GM19467 (cell line): ENCODE measurements around the gene MVB12B.
"Not testable (repeated sequence)": the region's sequence is repeated elsewhere in the genome, so short reads cannot be mapped to it uniquely, and the experiment has no call there.

Experiments
- ATAC-seq: cut with Tn5 transposase; IDR thresholded peaks from one replicate; pipeline ENCODE4 v1.9.1; 2021; ENCODE audit warnings: mild to moderate bottlenecking, moderate library complexity; ENCODE audit not compliant: unreplicated experiment

The MVB12B gene

DNA sequence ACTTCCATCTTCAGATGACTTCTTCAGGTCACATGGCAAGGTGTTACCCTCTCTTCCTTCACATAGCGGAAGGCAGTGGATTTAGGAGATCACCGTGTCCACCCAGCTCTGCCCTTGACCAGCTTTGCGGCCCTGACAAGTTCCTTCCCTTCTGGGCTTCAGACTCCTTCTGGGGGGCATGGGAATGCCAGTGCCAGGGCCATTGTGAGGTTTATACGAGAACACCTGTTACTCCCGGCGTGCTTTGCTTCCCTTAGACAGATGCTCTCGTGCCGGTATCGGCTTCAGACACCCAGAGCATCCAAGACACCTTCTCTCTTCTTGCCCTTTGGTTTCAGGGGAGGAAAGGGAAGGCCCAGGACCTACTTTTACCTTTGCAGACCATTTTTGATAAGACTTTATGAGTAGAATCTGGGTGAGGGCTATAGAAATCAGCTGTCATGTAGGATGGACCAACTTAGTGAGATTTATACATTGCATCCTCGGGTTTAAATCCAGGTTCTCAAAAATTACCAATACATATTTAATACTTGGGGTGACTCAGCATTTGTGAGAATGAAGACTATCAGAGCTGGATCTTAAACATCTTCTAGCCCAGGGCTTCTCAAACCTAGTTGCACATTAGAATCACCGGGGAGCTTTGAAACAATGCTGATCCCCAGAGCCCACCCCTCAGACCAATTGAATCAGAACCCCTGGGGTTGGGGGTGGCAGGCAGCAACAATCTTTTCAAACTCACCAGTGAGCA is 138.2 kb downstream of the MVB12B start:
- no peak for ATAC-seq

GRCh38 chr9:126465977-126466376 is 139.3 kb downstream of the MVB12B start:
- no peak for ATAC-seq

DNA sequence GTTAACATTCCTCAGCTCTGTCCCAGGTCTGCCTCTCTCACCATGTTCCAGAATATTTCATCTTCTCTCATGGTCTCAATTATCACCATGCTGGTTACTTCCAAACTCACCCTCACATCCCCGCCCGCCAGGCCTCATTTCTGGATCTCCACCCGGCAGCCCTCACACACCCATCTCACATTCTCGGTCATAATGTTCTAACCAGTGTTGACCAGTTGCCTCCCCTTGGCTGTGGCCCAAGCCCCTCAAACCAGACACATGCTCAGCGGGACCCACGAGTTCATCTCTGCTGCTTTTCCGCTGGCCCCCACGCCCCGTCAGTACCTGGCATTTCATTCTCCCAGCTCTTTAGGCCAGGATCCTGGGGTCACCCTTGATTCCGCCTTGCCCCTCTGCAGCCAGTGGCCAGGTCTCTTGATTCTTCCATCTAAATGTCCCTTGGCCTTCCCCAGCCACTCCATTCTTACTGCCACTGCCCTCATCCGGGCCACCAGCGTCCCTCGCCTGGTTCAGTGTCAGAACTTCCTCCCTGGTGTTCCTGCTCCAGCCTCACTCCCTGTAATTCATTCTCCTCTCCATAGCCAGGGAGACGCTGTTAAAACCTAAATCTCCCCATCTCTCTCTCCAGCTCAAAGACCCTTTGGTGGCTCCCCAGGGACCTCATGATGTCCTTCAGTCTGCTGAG is 141.7 kb downstream of the MVB12B start:
- no peak for ATAC-seq

DNA sequence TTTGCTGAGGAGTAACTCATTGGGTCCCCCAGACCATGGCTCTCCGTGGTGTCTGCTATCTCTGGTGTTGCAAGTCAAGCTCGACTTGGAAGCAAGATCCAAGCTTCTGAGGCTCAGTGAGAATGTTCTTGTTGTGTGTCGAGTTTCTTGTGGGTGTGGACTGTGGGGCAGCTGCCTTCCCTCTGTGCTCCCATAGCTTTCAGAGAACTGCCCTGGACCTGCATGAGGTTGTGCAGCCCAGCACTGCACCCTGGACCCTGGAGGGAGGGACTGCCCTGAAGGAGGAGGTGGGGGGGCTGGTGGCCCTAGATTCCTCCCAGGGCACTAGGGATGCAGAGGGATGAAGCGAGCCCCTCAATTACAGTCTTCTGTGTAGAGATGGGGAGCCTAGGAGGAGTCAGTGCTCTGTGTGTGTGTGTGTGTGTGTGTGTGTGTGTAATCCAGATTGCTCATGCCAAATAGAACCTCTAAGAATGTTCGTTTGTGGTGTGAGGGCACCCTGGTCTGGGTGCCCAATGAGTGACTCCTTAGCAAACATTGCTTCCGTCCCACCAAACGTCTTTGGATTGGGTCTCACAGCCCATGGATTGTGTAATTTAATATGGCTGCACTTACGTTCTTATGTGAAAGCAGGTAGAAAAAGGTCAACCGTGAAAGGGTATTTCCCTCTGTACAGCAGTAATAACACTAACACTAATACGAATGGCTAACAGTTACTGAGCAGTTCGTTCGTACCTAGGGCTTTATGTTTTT is 143.8 kb downstream of the MVB12B start:
- peak; percentile 26 for ATAC-seq

DNA sequence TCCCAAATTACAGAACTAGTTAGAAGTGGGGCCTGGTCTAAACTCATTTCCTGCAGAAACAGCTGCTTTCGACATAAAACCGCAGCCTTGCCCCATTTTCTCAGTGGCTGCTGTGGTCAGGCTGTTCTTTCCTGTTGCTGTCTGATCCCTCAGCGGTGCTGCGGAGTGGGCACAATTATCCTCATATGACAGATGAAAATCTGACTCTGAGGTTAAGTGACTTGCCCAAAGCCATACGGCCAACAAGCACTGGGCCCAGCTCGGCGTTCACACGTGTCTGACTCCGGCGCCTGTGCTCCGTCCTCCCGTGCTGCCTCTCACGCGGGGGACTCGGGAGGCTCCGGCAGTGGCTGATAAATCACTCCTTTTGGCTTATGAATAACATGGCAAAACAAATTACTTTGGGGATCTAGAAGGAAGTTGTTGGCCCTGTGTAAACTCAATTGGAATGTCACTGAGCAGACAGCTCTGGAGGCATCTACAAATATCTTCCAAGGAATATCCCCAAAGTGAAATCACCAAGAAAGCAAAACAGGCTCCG is 144.5 kb downstream of the MVB12B start:
- ATAC-seq = peak; percentile 80

DNA sequence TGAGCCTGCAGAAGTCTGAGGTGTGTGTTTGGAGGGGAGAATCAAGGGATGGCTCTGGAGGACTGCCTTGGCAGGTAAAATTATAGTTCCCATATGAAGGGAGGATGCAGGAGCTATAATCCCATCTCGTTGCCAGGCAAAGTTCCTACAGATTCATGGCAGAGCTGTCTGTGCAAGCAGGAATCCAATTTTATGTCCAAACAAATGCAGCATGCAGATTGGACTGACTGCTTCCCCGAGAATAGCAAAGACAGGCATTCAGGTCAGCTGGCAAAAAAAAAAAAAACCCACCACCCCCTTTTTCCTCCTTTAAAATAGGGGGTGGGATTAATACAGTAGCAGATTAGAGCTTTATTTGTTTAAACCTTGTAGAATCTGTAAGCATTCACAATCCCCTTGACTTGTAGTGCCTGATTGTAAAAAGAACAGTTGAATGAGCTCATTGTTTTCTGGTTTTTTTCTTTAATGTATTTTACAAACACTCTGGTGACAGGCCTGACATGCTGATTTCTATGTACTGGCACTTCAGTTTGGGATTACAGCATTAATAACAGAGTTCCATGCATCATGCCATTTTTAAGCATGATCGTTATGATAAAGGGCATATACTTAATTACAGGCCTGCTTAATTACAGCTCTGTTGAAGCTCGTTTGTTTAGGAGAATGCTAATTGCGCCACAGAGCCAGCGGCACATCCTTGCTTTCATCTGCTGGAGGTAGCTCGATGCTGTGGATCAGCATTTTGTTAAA is 145.7 kb downstream of the MVB12B start:
- no peak for ATAC-seq

- ATAC-seq = no peak
These were observed 146.3 kb downstream of the MVB12B start for GRCh38 chr9:126472948-126473298.

- no peak for ATAC-seq
These were observed 147.7 kb downstream of the MVB12B start for GRCh38 chr9:126474206-126474765.

DNA sequence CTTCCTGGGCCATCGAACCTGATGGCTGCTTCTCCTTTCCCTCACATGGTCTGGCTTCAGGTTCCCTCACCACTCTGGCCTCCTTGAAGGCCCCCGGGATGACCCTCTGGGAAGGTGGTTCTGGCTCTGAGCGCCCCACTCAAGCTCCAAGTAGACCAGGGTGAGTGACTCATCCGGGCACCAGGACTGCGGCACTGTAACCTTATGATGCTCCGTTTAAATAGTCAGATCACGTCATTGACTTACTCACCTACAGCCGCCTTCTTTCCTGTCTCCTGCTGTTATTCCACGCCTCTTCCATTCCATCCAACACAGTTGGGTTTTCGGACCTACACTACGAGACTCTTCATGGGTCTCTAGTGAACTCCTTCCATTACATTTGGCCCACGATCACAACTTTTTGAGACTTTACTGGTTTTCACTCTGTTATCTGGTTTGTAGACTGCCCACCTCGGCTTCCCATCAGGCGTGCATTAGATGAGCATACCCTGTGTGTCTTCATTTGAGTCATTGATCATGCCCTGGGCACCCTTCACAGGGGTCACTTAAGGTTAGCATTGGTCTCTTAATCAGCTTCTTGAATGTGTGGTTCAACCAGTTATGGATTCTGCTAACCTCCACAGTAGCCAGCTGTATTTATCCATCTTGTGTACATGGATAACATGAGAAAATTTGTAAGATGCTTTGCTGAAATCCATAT is 148.3 kb downstream of the MVB12B start:
- ATAC-seq = no peak

DNA sequence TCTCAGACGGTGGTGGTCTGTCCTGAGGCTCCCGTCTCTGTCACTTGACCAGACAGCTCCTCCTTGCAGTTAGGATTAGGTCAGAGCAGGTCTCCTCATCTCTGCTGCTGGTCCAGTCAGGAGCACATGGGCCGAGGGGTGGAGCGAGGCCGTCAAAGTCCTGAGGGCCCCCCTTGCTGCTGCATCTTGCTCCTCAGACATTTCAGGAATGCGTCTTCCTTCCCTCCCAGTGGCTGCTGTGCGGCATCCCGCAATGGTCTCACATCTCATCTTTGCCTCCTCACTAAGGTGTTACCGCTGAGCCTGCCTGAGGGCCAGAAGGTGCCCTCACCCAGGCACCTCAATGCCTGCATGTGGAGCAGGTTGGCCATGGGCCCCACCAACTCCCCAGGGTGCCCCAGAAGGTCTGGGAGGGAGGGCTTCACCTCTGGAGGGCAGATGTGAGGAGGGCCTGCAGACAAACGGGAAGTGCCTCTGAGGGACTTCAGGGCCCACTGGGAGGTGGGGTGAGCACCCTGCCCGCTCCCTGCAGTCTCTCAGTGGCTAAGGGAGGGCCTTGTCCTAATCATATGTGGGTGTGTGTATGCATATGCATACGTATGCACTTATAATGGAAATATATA is 149.4 kb downstream of the MVB12B start:
- ATAC-seq = no peak

DNA sequence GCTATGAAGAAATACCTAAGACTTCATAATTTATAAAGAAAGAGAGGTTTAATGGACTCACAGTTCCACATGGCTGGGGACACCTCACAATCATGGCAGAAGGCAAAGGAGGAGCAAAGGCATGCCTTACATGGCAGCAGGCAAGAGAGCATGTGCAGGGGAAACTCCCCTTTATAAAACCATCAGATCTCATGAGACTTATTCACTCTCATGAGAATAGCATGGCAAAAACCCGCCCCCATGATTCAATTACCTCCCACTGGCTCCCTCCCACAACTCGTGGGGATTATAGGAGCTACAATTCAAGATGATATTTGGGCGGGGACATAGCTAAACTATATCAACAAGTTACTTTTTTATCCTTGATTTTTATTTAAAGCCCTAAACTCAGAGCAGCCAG is 150.8 kb downstream of the MVB12B start:
- ATAC-seq = not testable (repeated sequence)

DNA sequence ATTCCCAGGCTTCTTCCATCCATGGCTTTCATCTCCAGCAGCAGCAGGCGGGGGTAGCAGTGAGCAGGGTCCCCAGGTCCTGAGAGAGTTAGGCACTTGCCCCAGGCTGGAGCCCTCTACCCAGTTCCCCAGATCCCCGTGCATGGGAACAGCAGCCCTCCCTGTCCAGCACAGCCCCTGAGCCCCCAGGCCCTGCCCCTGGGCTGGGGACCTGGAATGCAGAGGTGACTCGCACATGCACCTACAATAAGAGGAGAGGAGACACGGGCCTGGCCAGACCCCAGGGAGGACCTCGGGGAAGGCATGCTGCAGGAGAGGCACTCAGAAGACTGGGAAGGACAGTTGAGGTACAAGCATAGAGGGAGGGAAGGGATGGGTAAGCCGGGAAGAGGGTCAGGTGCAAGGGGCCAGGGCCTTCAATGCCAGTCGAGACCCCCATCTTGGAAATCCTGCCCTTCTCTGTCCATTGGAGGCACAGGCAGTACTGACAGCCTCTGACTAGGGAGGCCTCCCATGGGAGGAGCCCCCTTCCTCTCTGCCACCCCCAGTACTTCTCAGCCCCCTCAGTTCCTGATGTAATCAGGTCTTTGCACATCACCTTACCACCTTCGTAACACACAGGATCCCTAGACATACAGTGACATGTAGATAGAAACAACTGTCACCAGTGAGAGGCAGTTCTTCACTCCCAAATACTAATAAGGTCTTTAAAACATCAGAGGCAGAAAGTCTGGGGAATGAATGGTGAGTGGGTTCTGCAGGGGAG is 151.8 kb downstream of the MVB12B start:
- ATAC-seq = no peak

GRCh38 chr9:126479515-126479914 is 152.9 kb downstream of the MVB12B start:
- no peak for ATAC-seq

DNA sequence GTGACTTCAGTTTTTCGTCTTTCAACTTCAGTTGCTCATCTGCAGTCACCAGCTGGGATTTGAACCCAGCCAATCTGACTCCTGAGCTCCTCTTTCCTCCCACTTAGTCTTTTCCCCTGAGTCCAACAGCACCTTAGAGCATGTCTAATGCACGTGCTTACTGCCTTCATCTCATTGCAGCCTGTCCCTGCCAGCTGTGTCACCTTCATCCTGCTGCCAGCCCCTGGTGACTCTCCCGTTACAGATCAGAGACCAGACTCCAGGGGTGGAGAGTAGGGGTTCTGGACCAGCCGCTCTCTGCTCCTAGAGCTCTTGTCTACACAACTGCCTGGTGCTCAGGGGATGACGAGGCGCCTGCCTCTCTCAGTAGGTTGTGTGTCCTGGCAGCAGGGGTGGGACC is 154.2 kb downstream of the MVB12B start:
- ATAC-seq = no peak

GRCh38 chr9:126481862-126482261 is 155.2 kb downstream of the MVB12B start:
- no peak for ATAC-seq

DNA sequence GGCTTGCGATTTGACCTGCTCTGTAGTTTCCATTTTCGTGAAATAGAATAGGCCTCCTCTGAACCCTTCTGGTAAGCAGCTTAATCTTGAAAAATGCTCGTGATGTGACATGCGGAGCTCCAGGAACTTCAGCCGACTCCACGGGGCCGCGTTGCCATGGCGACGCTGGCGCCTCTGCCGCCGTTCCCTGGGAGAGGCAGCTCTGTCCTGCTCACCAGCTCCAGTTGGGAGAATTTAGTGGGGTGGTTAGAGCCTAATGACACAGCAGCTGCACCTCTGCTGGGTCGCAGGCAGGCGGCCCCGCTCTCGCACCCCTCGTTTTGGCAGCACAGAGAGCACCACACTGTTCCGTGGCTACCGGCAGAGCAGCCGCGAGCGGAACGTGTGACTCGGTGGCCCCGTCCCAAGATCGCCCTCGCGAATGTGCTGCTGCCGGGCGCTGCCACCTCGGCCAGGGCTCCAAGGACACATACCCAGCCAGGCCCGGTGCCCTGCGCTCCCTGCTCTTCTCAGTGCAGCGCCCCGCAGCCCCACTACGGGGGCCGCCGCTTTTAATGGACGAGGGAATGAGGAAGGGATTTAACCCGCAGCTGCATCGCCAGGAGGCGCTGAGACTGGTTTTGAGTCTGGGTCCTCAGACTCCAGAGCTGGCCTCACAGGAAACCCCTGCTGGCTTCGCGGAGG is 155.9 kb downstream of the MVB12B start:
- ATAC-seq = no peak

DNA sequence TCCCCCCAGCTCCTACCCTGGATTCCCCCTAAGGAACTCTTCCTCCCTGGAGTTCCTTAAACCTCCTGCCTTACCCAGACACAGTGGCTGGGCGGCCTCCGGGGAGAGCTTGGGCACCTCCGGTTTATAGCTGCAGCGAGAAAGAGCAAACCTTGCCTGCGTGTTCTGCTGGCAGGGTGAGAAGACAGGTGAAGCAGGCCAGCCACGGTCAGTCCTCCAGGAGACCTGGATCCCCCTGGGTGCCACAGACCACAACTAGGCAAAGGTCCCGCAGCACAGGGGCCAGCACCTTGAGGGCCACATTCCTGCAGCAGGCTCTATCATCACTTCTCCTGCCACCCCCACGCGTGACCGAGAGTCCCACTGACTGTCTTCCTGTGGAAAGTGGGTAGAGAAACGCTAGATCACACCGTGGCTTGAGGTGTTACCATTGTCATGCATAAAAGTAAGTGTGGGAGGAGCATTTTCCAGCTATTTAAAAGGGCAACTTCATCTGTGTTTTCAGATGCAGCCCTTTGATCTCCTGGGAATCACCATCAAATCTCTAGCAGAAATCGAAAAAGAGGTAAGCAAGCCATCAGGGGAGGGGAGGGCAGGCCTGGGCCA is 156.9 kb downstream of the MVB12B start:
- no peak for ATAC-seq

GRCh38 chr9:126485662-126486061 is 159.0 kb downstream of the MVB12B start:
- ATAC-seq = no peak
